Tibial nerve (tissue), 4 donors: ENCODE results near the gene DAB2. TPM values are rescaled to one million over a fixed set of nuclear protein-coding genes. Genes with fewer than 3 reads are reported as not detected.

Experiments used
- DNase-seq, 2 donors: peaks; one replicate each; pipeline ENCODE4 v3.0.0-alpha.2; 2019; ENCODE audit warnings: low spot score in 2 of 2
- H3K27ac ChIP-seq, 4 donors: fragments of 200-600 bp; sonication (generic) in 3 of 4; one replicate each; pipeline ENCODE4 v1.5.1; 2017 to 2019; ENCODE audit warnings: mild to moderate bottlenecking in 1 of 4
- H3K27me3 ChIP-seq, 2 donors: fragments of 200-600 bp; sonication (generic) in 1 of 2; one replicate each; pipeline versions ENCODE4 v1.5.1 to v1.6.0; 2017 to 2019
- H3K36me3 ChIP-seq, 3 donors: fragments of 200-600 bp; sonication (generic); one replicate each; pipeline ENCODE4 v1.5.1; 2018 to 2019
- H3K4me1 ChIP-seq, 4 donors: fragments of 200-600 bp; sonication (generic) in 3 of 4; one replicate each; pipeline ENCODE4 v1.5.1; 2017 to 2019
- H3K4me3 ChIP-seq, 4 donors: fragments of 200-600 bp; sonication (generic) in 3 of 4; one replicate each; pipeline ENCODE4 v1.5.1; 2017 to 2019; ENCODE audit warnings: mild to moderate bottlenecking in 1 of 4, moderate library complexity in 1 of 4
- H3K9me3 ChIP-seq, 4 donors: fragments of 200-600 bp; sonication (generic) in 3 of 4; one replicate each; pipeline ENCODE4 v1.5.1; 2017 to 2019
- CTCF ChIP-seq, 5 experiments: fragments of 200-600 bp in 3 of 5; fragments of 450-650 bp in 2 of 5; sonication (generic) in 3 of 5; IDR thresholded peaks; one replicate each; pipeline ENCODE4 v1.5.1; 2016 to 2019; ENCODE audit warnings: antibody characterized with exemption in 5 of 5, mild to moderate bottlenecking in 3 of 5, moderate library complexity in 2 of 5
- EP300 ChIP-seq, 2 donors: sonication (generic); formaldehyde crosslinking; IDR thresholded peaks; one replicate each; pipeline ENCODE4 v1.6.1; 2017; ENCODE audit warnings: antibody characterized with exemption in 2 of 2, mild to moderate bottlenecking in 1 of 2
- POLR2A ChIP-seq, 2 donors: fragments of 450-650 bp; IDR thresholded peaks; one replicate each; pipeline ENCODE4 v1.6.1; 2017; ENCODE audit warnings: antibody characterized with exemption in 2 of 2, mild to moderate bottlenecking in 2 of 2, moderate library complexity in 2 of 2
- WGBS, 2 donors: methylation state at CpG; one replicate each; pipeline ENCODE4 v1.1.5; 2018; 5-methylcytosine and 5-hydroxymethylcytosine counted together
- total RNA-seq, 4 donors: library from RNA; depleted of rRNA; stranded (reverse); fragments of >200 nt; gene quantifications; one replicate each; pipeline ENCODE4 v1.1.0, GENCODE V29; 2016

The DAB2 gene
- total RNA-seq, 4 donors from 2014 or later, result 73.6 to 144 (median 115) TPM

GRCh38 chr5:39364367-39364766 is 60.4 kb downstream of the DAB2 start, which contains the start of gene C9:
C9 (minus strand) TSS chr5:39364495; CDS start chr5:39364464, 31 bp downstream.
- Histone ChIP-seq H3K36me3 (no peaks in the 10 kb centered on the region), H3K4me1 (no peaks in the 10 kb centered on the region), H3K4me3 (no peak within 1 kb of the TSS), H3K9me3 (no peaks in the 10 kb centered on the region), H3K27ac (no peak within 1 kb of the TSS), H3K27me3 (no peaks in the 10 kb centered on the region)
- no peak for DNase-seq
- no peak for TF ChIP-seq POLR2A (IDR thresholded peaks at IDR 0.05)
- no peak for TF ChIP-seq EP300 (IDR thresholded peaks at IDR 0.05)
- TF ChIP-seq CTCF (IDR thresholded peaks at IDR 0.05), result no peak
- 76 to 82% methylated on average over 6 of the region's 6 CpGs for WGBS, 2 donors

DNA sequence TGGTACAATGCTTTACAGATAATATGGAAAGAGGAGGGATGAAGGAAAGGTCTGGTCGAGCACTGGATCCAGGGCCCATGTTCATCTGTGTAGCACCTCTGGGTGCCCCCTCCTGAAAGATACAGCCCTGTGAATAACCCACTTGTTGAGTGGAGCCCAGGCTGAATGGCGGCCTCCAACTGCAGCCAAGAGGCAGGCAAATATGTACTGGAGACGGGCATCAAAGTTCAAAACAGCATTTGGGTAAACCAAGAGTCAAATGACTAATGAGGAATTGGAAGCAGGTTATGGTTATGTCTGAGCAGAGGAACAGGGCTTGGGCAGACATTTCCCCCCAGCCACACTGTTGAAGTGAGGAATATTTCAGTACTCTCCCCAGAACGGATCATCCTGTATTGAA is 61.6 kb downstream of the DAB2 start:
- DNase-seq, result no peak
- no peaks in the 10 kb centered on the region for H3K36me3 ChIP-seq
- no peaks in the 10 kb centered on the region for H3K4me1 ChIP-seq
- no peaks in the 10 kb centered on the region for H3K27me3 ChIP-seq
- H3K9me3 ChIP-seq, result no peaks in the 10 kb centered on the region
- no peak overlapping the region for H3K27ac ChIP-seq
- no peak overlapping the region for H3K4me3 ChIP-seq
- WGBS, 2 donors, result 90 to 94% methylated on average over 4 of the region's 4 CpGs
- TF ChIP-seq EP300 (IDR thresholded peaks at IDR 0.05) (no peak), POLR2A (IDR thresholded peaks at IDR 0.05) (no peak), CTCF (IDR thresholded peaks at IDR 0.05) (no peak)

GRCh38 chr5:39362646-39363045 is 62.1 kb downstream of the DAB2 start:
- TF ChIP-seq POLR2A (IDR thresholded peaks at IDR 0.05), result no peak
- TF ChIP-seq CTCF (IDR thresholded peaks at IDR 0.05), result no peak
- no peak for TF ChIP-seq EP300 (IDR thresholded peaks at IDR 0.05)

GRCh38 chr5:39361306-39361705 is 63.5 kb downstream of the DAB2 start:
- H3K4me1 ChIP-seq, result no peaks in the 10 kb centered on the region
- no peaks in the 10 kb centered on the region for H3K36me3 ChIP-seq
- TF ChIP-seq EP300 (IDR thresholded peaks at IDR 0.05) (no peak), CTCF (IDR thresholded peaks at IDR 0.05) (no peak), POLR2A (IDR thresholded peaks at IDR 0.05) (no peak)
- H3K27ac ChIP-seq, result no peak overlapping the region
- no peaks in the 10 kb centered on the region for H3K27me3 ChIP-seq
- no peaks in the 10 kb centered on the region for H3K9me3 ChIP-seq
- no peak overlapping the region for H3K4me3 ChIP-seq
- no peak for DNase-seq
- WGBS, 2 donors, result 85 to 90% methylated on average over 4 of the region's 4 CpGs

More at GRCh38 chr5:39362646-39363045, 62.1 kb downstream of the DAB2 start:
- Histone ChIP-seq H3K27ac (no peak overlapping the region), H3K36me3 (no peaks in the 10 kb centered on the region), H3K4me1 (no peaks in the 10 kb centered on the region), H3K9me3 (no peaks in the 10 kb centered on the region), H3K4me3 (no peak overlapping the region), H3K27me3 (no peaks in the 10 kb centered on the region)
- DNase-seq, result no peak
- WGBS, 2 donors, result 57 to 60% methylated on average over 8 of the region's 8 CpGs

- DNase-seq, result no peak
- no peaks in the 10 kb centered on the region for H3K27me3 ChIP-seq
- WGBS, 2 donors, result 56 to 61% methylated on average over 5 of the region's 5 CpGs
- no peak for TF ChIP-seq POLR2A (IDR thresholded peaks at IDR 0.05)
- TF ChIP-seq CTCF (IDR thresholded peaks at IDR 0.05), result no peak
- TF ChIP-seq EP300 (IDR thresholded peaks at IDR 0.05), result no peak
- no peaks in the 10 kb centered on the region for H3K36me3 ChIP-seq
- H3K4me1 ChIP-seq, result no peaks in the 10 kb centered on the region
- H3K27ac ChIP-seq, result no peak overlapping the region
- no peak overlapping the region for H3K4me3 ChIP-seq
- H3K9me3 ChIP-seq, result no peaks in the 10 kb centered on the region
Measured at GRCh38 chr5:39360471-39361111, 64.2 kb downstream of the DAB2 start.
